Nephron progenitor cell (in vitro differentiated cells): ENCODE data around the gene OLFML1.
"Not testable (repeated sequence)": the region's sequence is repeated elsewhere in the genome, so short reads cannot be mapped to it uniquely, and the experiment has no call there.

Experiments used
- DNase-seq: peaks from one replicate; pipeline ENCODE4 v3.0.0; 2021
- H3K27ac Mint-ChIP-seq: 2 replicates; pipeline ENCODE4 v1.8.0; 2021; ENCODE audit warnings: mild to moderate bottlenecking, moderate library complexity, mixed read lengths
- H3K27me3 Mint-ChIP-seq: 2 replicates; pipeline ENCODE4 v1.8.0; 2021; ENCODE audit warnings: mild to moderate bottlenecking, low read depth, mixed read lengths; ENCODE audit not compliant: poor library complexity
- H3K36me3 Mint-ChIP-seq: 2 replicates; pipeline ENCODE4 v1.8.0; 2021; ENCODE audit warnings: low read depth, mixed read lengths
- H3K4me1 Mint-ChIP-seq: 2 replicates; pipeline ENCODE4 v1.8.0; 2021; ENCODE audit warnings: mixed read lengths
- H3K4me3 Mint-ChIP-seq: 2 replicates; pipeline ENCODE4 v1.8.0; 2021; ENCODE audit warnings: mild to moderate bottlenecking, moderate library complexity, mixed read lengths
- H3K9me3 Mint-ChIP-seq: 2 replicates; pipeline ENCODE4 v1.8.0; 2021; ENCODE audit warnings: mild to moderate bottlenecking, moderate library complexity, mixed read lengths
- TF ChIP-seq, protein P1 (sequence below): fragments of 200-600 bp; sonication (generic); IDR thresholded peaks from 2 replicates; pipeline ENCODE4 v1.5.0; 2021; ENCODE audit warnings: antibody characterized with exemption

The OLFML1 gene

DNA sequence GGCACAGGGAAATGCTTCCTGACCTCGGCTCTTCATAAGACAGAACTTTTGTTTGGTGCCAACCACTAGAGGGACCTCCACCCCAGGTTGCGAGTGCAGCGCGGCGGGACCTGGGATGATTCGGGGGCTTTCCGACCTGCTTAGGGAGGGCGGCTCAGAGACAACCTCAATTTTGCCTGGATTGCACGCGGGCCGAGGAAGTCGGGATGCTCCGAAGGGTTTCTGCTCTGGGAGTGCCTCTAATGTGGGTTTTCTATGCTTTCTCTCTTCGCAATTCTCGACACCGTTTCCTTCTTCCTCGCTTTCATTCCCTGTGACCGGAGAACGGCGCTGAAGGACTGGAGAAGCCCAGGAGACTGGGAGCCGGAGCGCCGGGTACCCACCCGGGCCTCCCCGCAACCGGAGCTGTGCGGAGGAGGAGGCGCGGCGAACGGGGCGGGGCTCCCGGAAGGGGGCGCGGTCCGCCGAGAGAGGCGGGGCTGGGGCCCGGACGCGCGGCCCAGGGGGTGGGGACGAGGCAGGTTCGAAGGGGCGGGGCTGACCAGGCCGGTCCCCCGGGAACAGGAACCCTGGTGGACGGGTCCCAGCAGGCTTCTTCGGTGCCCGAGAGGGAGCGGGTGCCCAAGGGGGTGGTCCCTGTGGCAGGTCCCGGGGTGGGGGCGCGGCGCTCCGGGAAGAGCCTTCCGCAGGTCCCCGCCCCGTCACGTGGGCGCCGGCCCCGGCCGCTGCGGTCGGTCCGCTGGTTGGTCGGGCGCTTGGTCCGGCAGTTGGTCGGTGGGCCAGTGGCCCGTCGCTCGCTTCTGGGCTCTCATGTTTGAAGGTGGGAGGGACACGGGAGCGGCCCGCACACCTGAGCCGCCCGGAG lies 28.2 kb downstream of the OLFML1 start, which contains the start of gene PPFIBP2:
Gene PPFIBP2, plus strand, starts transcription at position 766 of the 865 bp plus-strand sequence. CDS start 35,477 bp downstream, outside the sequence.
- TF ChIP-seq, protein P1, sequence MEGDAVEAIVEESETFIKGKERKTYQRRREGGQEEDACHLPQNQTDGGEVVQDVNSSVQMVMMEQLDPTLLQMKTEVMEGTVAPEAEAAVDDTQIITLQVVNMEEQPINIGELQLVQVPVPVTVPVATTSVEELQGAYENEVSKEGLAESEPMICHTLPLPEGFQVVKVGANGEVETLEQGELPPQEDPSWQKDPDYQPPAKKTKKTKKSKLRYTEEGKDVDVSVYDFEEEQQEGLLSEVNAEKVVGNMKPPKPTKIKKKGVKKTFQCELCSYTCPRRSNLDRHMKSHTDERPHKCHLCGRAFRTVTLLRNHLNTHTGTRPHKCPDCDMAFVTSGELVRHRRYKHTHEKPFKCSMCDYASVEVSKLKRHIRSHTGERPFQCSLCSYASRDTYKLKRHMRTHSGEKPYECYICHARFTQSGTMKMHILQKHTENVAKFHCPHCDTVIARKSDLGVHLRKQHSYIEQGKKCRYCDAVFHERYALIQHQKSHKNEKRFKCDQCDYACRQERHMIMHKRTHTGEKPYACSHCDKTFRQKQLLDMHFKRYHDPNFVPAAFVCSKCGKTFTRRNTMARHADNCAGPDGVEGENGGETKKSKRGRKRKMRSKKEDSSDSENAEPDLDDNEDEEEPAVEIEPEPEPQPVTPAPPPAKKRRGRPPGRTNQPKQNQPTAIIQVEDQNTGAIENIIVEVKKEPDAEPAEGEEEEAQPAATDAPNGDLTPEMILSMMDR = peak; percentile 49
- H3K36me3 Mint-ChIP-seq = no peaks in the 10 kb centered on the region
- H3K9me3 Mint-ChIP-seq = peaks cover 3% of the 10 kb centered on the region
- H3K27ac Mint-ChIP-seq = peak within 1 kb of the TSS; percentile 91
- H3K4me3 Mint-ChIP-seq = peak within 1 kb of the TSS; percentile 88
- H3K4me1 Mint-ChIP-seq = peaks cover 37% of the 10 kb centered on the region
- DNase-seq = peak; percentile 87
- H3K27me3 Mint-ChIP-seq = peaks cover 35% of the 10 kb centered on the region

DNA sequence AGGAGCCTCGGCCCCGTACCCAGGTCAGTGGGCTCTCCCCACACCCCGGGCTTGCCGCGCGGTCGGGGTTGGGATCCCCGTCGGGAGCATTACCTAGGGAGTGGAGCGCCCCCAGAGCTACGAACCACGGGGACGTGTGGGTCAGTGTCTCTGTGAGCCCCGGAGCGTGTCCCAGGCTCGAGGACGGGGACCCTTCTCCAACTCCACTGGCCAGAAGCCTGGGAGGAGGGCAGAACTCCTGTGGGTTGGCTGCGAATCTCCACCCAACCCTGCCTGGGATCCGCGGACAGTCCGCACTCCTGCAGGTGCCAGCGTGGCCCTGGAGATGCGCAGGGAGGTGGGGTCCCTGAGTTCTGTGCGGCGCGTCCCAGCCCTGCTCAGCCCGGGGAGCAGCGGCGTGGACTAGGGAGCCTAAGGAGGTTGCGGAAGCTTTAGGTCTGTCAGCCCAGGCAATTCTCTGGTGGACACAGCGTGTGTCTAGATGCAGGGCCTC lies 28.8 kb downstream of the OLFML1 start:
- TF ChIP-seq, protein P1 = no peak
- H3K36me3 Mint-ChIP-seq = peaks cover 4% of the 10 kb centered on the region
- peaks cover 7% of the 10 kb centered on the region for H3K9me3 Mint-ChIP-seq
- H3K27ac Mint-ChIP-seq = no peak overlapping the region
- peaks cover 34% of the 10 kb centered on the region for H3K27me3 Mint-ChIP-seq
- H3K4me1 Mint-ChIP-seq = peaks cover 37% of the 10 kb centered on the region
- H3K4me3 Mint-ChIP-seq = peak overlapping the region; percentile 81
- no peak for DNase-seq

DNA sequence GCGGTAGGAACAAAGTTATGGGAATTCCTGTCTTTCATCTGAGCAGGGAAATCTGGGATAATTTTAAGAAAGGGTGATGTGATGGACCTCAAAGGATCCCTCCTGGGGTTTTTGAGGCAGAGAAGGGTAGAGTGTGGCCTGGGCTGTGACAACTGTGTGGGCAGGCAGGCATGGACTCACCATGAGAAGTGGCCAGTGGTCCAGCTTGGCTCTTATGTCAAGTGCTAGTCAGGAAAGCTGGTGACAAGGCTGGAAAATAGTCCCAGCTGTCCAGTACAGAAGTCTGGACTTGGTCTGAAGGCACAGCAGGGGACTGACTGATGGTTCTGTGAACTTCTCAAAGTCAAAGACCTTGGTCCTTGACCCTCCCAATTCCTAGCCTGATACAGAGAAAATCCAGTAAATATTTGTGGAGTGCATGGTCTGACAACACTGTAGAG lies 30.2 kb downstream of the OLFML1 start:
- TF ChIP-seq, protein P1 = no peak
- H3K27me3 Mint-ChIP-seq = peaks cover 34% of the 10 kb centered on the region
- DNase-seq = no peak
- H3K4me1 Mint-ChIP-seq = peaks cover 37% of the 10 kb centered on the region
- H3K36me3 Mint-ChIP-seq = peaks cover 6% of the 10 kb centered on the region
- H3K4me3 Mint-ChIP-seq = peak overlapping the region; percentile 81
- no peak overlapping the region for H3K27ac Mint-ChIP-seq
- H3K9me3 Mint-ChIP-seq = peaks cover 7% of the 10 kb centered on the region

DNA sequence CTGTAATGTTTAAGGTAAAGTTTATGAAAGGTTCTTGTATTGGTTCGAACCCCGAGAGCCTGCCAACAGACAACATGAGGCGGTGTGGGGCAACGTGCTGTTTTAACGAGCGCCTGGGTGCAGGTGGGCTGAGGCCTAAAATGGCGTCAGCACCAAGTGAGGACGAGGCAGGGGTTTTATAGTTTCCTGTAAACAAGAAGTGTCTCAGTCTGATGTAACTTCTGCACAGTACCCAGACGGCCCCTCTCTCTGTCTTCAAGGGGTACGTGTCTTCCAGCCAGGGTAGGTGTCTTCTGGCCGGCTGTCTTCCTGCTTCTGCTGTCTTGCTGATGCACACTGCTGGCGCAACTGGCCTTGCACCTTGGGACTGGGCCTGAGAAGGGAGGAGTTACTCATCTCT lies 31.2 kb downstream of the OLFML1 start:
- Mint-ChIP-seq H3K27me3 (peaks cover 34% of the 10 kb centered on the region), H3K4me3 (no peak overlapping the region), H3K36me3 (peaks cover 6% of the 10 kb centered on the region), H3K27ac (no peak overlapping the region), H3K4me1 (peaks cover 31% of the 10 kb centered on the region), H3K9me3 (peaks cover 7% of the 10 kb centered on the region)
- TF ChIP-seq, protein P1 = no peak
- DNase-seq = no peak

DNA sequence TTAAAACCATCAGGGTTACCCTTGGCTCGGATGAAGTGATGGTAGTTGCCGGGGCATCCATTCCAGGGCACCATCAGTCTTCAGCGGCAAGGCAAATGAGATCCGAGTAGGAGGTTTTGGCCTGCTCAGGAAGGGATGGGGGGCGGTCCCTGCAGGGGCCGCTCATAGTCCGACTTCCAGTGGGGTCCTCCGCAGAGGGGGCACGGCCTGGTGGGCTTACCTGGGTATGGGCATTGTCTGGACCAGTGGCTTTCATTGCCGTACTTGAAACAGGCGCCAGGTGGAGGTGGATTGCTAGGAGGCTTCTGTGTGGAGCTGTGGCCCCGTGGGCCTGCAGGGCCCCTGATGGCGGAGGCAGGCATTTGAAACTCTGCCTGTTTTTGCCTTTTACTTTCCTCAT lies 32.4 kb downstream of the OLFML1 start:
- Mint-ChIP-seq H3K27me3 (peaks cover 34% of the 10 kb centered on the region), H3K4me1 (peaks cover 19% of the 10 kb centered on the region)
- H3K36me3 Mint-ChIP-seq = not testable (repeated sequence)

DNA sequence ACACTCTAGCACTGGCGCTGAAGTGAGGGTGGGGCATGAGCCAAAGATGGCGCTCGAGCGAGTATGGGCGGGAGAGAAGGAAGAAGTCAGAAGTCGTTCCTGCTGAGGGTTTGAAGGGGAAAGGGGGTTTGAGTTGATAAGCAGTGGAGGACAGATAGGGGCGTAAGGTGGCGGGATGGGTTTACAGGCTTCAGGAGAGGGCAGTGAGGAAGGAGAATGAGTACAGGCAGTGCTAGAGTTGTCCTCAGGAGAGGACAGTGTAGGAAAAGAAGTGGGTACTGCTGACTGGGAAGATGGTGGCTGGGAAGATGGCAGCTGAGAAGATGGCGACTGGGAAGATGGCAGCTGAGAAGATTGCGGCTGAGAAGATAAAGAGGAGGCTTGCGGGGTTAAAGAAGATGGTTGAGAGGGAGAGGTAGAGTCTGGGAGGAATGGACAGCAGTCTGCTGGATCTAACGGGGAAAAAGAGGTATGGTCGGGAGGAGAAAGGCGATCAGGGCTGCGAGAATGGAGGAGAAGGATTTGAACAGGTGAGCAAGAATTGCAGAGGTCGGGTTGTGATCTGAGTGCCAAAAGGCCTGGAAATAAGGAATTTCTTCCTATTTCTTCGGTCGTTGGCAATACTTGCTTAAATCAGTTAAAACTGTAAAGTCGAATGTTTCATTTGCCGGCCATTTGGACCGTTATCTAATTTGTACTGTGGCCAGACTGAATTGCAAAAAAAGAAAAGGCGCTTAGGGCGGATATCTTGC lies 33.7 kb downstream of the OLFML1 start:
- TF ChIP-seq, protein P1 = no peak
- H3K9me3 Mint-ChIP-seq = peaks cover 7% of the 10 kb centered on the region
- peaks cover 34% of the 10 kb centered on the region for H3K27me3 Mint-ChIP-seq
- peaks cover 16% of the 10 kb centered on the region for H3K4me1 Mint-ChIP-seq
- H3K36me3 Mint-ChIP-seq = peaks cover 6% of the 10 kb centered on the region
- no peak for DNase-seq
- H3K27ac Mint-ChIP-seq = no peak overlapping the region
- no peak overlapping the region for H3K4me3 Mint-ChIP-seq

More for the DNA sequence above, 32.4 kb downstream of the OLFML1 start:
- not testable (repeated sequence) for H3K27ac Mint-ChIP-seq, H3K4me3 Mint-ChIP-seq, DNase-seq, H3K9me3 Mint-ChIP-seq
